MM.1S (cell line): Measurements from ENCODE around the gene ZNF516.

Experiments used
- DNase-seq: peaks from one replicate; pipeline ENCODE4 v3.0.0-alpha.2; 2015
- H2AFZ ChIP-seq: fragments of 300-600 bp; sonication (generic); 2 replicates; pipeline ENCODE4 v1.6.0; 2016; ENCODE audit warnings: antibody characterized with exemption, low read length
- H3F3A ChIP-seq: fragments of 300-600 bp; sonication (generic); 2 replicates; pipeline ENCODE4 v1.6.1; 2016; ENCODE audit warnings: mild to moderate bottlenecking, antibody characterized with exemption, low read length, moderate library complexity, mixed read lengths; ENCODE audit not compliant: insufficient read depth
- H3K27ac ChIP-seq: fragments of 300-600 bp; sonication (generic); 2 replicates; pipeline ENCODE4 v1.5.1; 2016; ENCODE audit warnings: mild to moderate bottlenecking, low read length
- H3K27me3 ChIP-seq: fragments of 300-600 bp; sonication (generic); replicated peaks from 2 replicates; pipeline ENCODE4 v1.6.0; 2016; ENCODE audit warnings: low read length; ENCODE audit not compliant: insufficient read depth
- H3K36me3 ChIP-seq: fragments of 300-600 bp; sonication (generic); replicated peaks from 2 replicates; pipeline ENCODE4 v1.6.1; 2016; ENCODE audit warnings: mild to moderate bottlenecking, low read length, mixed read lengths; ENCODE audit not compliant: insufficient read depth
- H3K4me1 ChIP-seq: fragments of 300-600 bp; sonication (generic); 2 replicates; pipeline ENCODE4 v1.6.1; 2016; ENCODE audit warnings: low read length, mixed read lengths
- H3K4me2 ChIP-seq: fragments of 300-600 bp; sonication (generic); 2 replicates; pipeline ENCODE4 v1.6.0; 2016; ENCODE audit warnings: low read depth, low read length
- H3K4me3 ChIP-seq: fragments of 300-600 bp; sonication (generic); 2 replicates; pipeline ENCODE4 v1.5.1; 2016; ENCODE audit warnings: low read length, mixed read lengths
- H3K79me2 ChIP-seq: fragments of 300-600 bp; sonication (generic); 2 replicates; pipeline ENCODE4 v1.6.1; 2016; ENCODE audit warnings: mixed run types, low read length, mixed read lengths
- H3K9ac ChIP-seq: fragments of 300-600 bp; sonication (generic); 2 replicates; pipeline ENCODE4 v1.6.1; 2016; ENCODE audit warnings: low read length, mixed read lengths
- H3K9me2 ChIP-seq: fragments of 300-600 bp; sonication (generic); replicated peaks from 2 replicates; pipeline ENCODE4 v1.6.1; 2016; ENCODE audit warnings: mild to moderate bottlenecking, low read length, mixed read lengths; ENCODE audit not compliant: insufficient read depth
- H3K9me3 ChIP-seq: fragments of 300-600 bp; sonication (generic); replicated peaks from 2 replicates; pipeline ENCODE4 v1.6.1; 2016; ENCODE audit warnings: mild to moderate bottlenecking, low read length, mixed read lengths; ENCODE audit not compliant: insufficient read depth
- H4K20me1 ChIP-seq: fragments of 300-600 bp; sonication (generic); 2 replicates; pipeline ENCODE4 v1.6.1; 2016; ENCODE audit warnings: mild to moderate bottlenecking, low read length, moderate library complexity, mixed read lengths; ENCODE audit not compliant: insufficient read depth
- EZH2 ChIP-seq: fragments of 300-600 bp; sonication (generic); optimal IDR thresholded peaks from 2 replicates; pipeline ENCODE3; 2017; ENCODE audit warnings: low read depth, mild to moderate bottlenecking, antibody characterized with exemption, low read length, mixed read lengths
- EZH2phosphoT487 ChIP-seq: fragments of 300-600 bp; sonication (generic); IDR thresholded peaks from 2 replicates; pipeline ENCODE4 v1.6.1; 2018; ENCODE audit warnings: antibody characterized with exemption, low read length
- TF ChIP-seq, protein P1 (sequence below): fragments of 300-600 bp; sonication (generic); IDR thresholded peaks from 2 replicates; pipeline ENCODE4 v1.5.1; 2016; ENCODE audit warnings: antibody characterized with exemption, low read length, mixed read lengths

Gene ZNF516

DNA sequence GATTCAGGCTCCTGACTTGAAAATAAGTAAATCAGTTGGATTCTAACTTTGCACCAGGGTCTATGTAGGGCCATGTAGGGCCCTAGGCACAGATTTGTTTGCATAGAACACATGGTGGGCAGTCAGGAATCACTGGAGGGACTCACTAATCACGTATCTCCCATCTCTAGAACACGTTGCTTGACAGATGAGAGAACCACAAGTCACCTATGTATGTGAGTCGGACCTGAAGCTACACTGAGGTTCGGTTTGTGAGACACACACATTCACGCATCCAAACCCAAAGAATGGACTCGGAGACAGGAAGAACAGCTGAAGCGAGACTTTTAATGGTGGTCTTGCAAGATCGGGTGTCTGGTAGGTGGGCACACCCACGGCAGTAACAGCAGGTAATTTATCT, 157.0 kb downstream of the ZNF516 start:
- no peaks in the 10 kb centered on the region for H4K20me1 ChIP-seq
- no peaks in the 10 kb centered on the region for H3K27me3 ChIP-seq
- no peak overlapping the region for H3K4me2 ChIP-seq
- no peaks in the 10 kb centered on the region for H3K79me2 ChIP-seq
- TF ChIP-seq EZH2phosphoT487 (no peak), EZH2 (no peak)
- TF ChIP-seq, protein P1, sequence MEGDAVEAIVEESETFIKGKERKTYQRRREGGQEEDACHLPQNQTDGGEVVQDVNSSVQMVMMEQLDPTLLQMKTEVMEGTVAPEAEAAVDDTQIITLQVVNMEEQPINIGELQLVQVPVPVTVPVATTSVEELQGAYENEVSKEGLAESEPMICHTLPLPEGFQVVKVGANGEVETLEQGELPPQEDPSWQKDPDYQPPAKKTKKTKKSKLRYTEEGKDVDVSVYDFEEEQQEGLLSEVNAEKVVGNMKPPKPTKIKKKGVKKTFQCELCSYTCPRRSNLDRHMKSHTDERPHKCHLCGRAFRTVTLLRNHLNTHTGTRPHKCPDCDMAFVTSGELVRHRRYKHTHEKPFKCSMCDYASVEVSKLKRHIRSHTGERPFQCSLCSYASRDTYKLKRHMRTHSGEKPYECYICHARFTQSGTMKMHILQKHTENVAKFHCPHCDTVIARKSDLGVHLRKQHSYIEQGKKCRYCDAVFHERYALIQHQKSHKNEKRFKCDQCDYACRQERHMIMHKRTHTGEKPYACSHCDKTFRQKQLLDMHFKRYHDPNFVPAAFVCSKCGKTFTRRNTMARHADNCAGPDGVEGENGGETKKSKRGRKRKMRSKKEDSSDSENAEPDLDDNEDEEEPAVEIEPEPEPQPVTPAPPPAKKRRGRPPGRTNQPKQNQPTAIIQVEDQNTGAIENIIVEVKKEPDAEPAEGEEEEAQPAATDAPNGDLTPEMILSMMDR, result no peak
- no peaks in the 10 kb centered on the region for H3F3A ChIP-seq
- no peak overlapping the region for H3K4me3 ChIP-seq
- DNase-seq, result no peak
- no peaks in the 10 kb centered on the region for H3K4me1 ChIP-seq
- H3K9ac ChIP-seq, result no peak overlapping the region
- H3K27ac ChIP-seq, result no peak overlapping the region
- no peaks in the 10 kb centered on the region for H3K9me3 ChIP-seq
- no peaks in the 10 kb centered on the region for H3K36me3 ChIP-seq
- H2AFZ ChIP-seq, result no peak overlapping the region
- no peaks in the 10 kb centered on the region for H3K9me2 ChIP-seq

DNA sequence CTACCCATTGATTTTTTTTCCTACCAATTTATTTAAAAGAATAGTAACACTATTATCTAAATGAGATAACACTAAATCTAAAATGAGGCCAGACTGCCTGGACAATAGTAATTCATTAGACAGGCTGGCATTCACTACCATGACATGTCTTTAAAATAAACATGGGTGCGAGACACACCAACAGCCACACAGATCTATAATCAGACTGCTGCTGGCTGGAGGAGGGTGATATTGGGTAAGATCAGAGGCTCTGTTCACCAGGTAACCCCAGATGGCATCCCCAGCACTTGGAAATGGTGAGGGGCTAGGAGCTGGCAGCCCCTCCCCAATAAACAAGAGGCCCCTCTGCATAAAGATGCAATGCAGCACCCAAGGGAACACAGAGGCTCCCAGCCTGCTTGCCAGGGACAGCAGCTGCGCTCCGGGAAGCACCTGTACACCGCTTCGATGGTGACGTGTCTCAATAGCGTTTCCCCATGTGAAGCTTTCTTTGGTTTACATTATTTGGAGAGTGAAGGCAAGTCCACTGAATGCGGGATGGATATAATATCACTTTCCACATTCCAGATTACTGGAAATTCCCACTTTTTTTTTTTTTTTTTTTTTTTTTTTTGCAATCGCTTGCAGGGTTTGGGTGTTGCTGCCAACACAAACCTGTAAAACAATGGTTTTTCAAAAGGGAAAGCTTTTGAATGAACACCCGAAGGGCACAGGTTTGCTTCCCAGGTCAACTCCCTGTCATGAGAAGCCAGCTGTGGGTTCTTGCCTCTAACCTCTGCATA, 159.0 kb downstream of the ZNF516 start:
- DNase-seq, result no peak
- H3K27ac ChIP-seq, result no peak overlapping the region
- H3K27me3 ChIP-seq, result no peaks in the 10 kb centered on the region
- no peaks in the 10 kb centered on the region for H3K79me2 ChIP-seq
- H3K4me3 ChIP-seq, result no peak overlapping the region
- no peak overlapping the region for H3K9ac ChIP-seq
- TF ChIP-seq EZH2phosphoT487 (no peak), EZH2 (no peak)
- TF ChIP-seq, protein P1, result no peak
- H3K4me1 ChIP-seq, result no peaks in the 10 kb centered on the region
- H4K20me1 ChIP-seq, result no peaks in the 10 kb centered on the region
- no peaks in the 10 kb centered on the region for H3F3A ChIP-seq
- H2AFZ ChIP-seq, result no peak overlapping the region
- no peaks in the 10 kb centered on the region for H3K36me3 ChIP-seq
- no peaks in the 10 kb centered on the region for H3K9me3 ChIP-seq
- no peak overlapping the region for H3K4me2 ChIP-seq
- no peaks in the 10 kb centered on the region for H3K9me2 ChIP-seq

DNA sequence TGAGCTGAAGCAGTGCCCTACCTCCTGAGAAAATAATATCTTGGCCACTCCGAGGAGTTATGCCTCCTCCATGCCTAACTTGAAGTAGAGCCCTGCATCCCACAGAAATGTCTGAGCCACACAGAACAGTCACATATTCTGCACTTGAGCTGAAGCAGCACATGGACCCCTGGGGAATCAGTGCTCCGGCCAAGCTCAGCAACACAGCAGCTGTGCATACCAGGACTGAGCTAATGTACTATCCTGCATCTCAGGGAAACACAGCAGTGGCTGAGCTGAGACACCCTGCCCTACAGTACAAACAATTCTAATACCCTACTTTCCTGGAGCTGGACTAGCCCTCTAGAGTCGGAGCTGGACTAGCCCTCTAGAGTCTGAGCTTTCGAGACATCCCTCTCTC, 166.9 kb downstream of the ZNF516 start:
- DNase-seq, result no peak
- no peaks in the 10 kb centered on the region for H3K4me1 ChIP-seq
- H3K27ac ChIP-seq, result no peak overlapping the region
- H3K9me3 ChIP-seq, result no peaks in the 10 kb centered on the region
- H3K4me2 ChIP-seq, result no peak overlapping the region
- no peaks in the 10 kb centered on the region for H3K27me3 ChIP-seq
- H3K9ac ChIP-seq, result no peak overlapping the region
- no peaks in the 10 kb centered on the region for H4K20me1 ChIP-seq
- H3K79me2 ChIP-seq, result no peaks in the 10 kb centered on the region
- TF ChIP-seq EZH2phosphoT487 (no peak), EZH2 (no peak)
- TF ChIP-seq, protein P1, result no peak
- no peak overlapping the region for H2AFZ ChIP-seq
- no peak overlapping the region for H3K4me3 ChIP-seq
- H3K36me3 ChIP-seq, result no peaks in the 10 kb centered on the region
- H3F3A ChIP-seq, result no peaks in the 10 kb centered on the region
- H3K9me2 ChIP-seq, result no peaks in the 10 kb centered on the region
